ENCODE measurements around the gene LSM14B.

DNA sequence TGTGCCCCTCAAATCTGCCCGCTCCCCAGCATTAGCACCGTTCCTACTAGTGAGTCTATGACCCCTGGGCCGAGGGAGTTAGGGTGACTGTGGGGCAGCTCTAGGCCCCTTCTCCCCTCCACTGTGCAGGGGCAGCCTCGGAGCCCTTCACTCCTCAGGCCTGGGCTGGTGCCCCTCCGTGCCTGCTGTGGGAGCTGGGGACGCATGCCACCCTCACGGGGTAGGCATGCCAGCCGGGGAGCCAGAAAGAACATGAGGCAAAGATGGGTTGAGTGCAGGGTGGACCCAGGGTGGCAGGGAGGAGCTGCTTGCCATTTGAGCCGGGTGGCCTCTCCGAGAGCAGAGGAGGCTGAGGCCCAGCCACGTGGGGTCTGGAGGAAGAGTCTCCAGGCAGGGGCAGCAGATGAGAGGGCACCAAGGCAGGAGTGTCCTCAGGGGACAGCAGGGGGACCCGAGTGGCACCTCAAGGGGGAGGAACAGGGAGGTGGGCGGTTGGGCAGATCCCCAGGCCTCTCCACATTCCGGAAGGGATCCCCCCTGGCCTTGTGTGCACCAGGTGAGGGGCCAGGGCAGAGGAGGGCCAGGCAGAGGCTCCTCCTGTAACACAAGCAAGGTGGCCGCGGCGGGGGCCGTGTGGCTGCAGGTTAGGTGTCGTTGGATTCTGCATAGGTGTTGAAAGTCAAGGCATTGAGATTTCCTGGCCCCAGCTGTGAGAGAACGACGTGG lies 18.6 kb upstream of the LSM14B start:
- TF ChIP-seq EZH2 (IDR thresholded peaks at IDR 0.05; ENCODE audit: borderline replicate concordance, low read length), result no peak
- TF ChIP-seq, protein P1, sequence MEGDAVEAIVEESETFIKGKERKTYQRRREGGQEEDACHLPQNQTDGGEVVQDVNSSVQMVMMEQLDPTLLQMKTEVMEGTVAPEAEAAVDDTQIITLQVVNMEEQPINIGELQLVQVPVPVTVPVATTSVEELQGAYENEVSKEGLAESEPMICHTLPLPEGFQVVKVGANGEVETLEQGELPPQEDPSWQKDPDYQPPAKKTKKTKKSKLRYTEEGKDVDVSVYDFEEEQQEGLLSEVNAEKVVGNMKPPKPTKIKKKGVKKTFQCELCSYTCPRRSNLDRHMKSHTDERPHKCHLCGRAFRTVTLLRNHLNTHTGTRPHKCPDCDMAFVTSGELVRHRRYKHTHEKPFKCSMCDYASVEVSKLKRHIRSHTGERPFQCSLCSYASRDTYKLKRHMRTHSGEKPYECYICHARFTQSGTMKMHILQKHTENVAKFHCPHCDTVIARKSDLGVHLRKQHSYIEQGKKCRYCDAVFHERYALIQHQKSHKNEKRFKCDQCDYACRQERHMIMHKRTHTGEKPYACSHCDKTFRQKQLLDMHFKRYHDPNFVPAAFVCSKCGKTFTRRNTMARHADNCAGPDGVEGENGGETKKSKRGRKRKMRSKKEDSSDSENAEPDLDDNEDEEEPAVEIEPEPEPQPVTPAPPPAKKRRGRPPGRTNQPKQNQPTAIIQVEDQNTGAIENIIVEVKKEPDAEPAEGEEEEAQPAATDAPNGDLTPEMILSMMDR (conservative IDR thresholded peaks at IDR 0.05 in 1 of 2, IDR thresholded peaks at IDR 0.05 in 1 of 2; ENCODE audit: extremely low read depth in 1 of 2, insufficient read depth in 1 of 2, low read depth in 1 of 2, low read length in 2 of 2), result no peak

Data from mammary epithelial cell (primary cell).